Activated CD8-positive, alpha-beta T cell treated with anti-CD3 and anti-CD28 coated beads, Interleukin-2, amount 10 ng/mL, durations not matched to agents 7 days and 5 days (primary cell): ENCODE data around the gene HARBI1. TPM values are rescaled to one million over a fixed set of nuclear protein-coding genes. Genes with fewer than 3 reads are reported as not detected.
A peak's percentile ranks its signal among the peaks of the same experiment; 100 is the strongest.

ENCODE experiments used
- ATAC-seq: fragments of 150-1000 bp; cut with Tn5 transposase; one replicate; pipeline ENCODE4 v1.10.0; 2021; ENCODE audit warnings: moderate library complexity
- CTCF ChIA-PET: fragments of 350-600 bp; sonication (Branson Sonifier 250); formaldehyde crosslinking; loops from one replicate; lab custom pipeline; 2021; ENCODE audit warnings: antibody characterized with exemption; lab: Charles Lee
- POLR2A ChIA-PET: fragments of 350-600 bp; sonication (Branson Sonifier 250); formaldehyde crosslinking; loops from one replicate; lab custom pipeline; 2021; ENCODE audit warnings: antibody characterized with exemption; lab: Charles Lee
- DNase-seq: peaks from one replicate; pipeline ENCODE4 v3.0.0-alpha.2; 2020
- H3K27ac Mint-ChIP-seq: one replicate; pipeline ENCODE4 v1.8.0; 2021; ENCODE audit warnings: mild to moderate bottlenecking, mixed read lengths
- H3K27me3 Mint-ChIP-seq: one replicate; pipeline ENCODE4 v1.8.0; 2021; ENCODE audit warnings: low read depth, mixed read lengths
- H3K36me3 Mint-ChIP-seq: one replicate; pipeline ENCODE4 v1.8.0; 2021; ENCODE audit warnings: low read depth, mixed read lengths
- H3K4me1 Mint-ChIP-seq: one replicate; pipeline ENCODE4 v1.8.0; 2021; ENCODE audit warnings: low read depth, mixed read lengths
- H3K4me3 Mint-ChIP-seq: one replicate; pipeline ENCODE4 v1.8.0; 2021; ENCODE audit warnings: mild to moderate bottlenecking, mixed read lengths
- H3K9me3 Mint-ChIP-seq: one replicate; pipeline ENCODE4 v1.8.0; 2022; ENCODE audit warnings: mixed read lengths; ENCODE audit not compliant: insufficient read depth
- total RNA-seq, 2 experiments: library from RNA; stranded (reverse); gene quantifications; one replicate each; pipeline ENCODE4 v1.2.3, GENCODE V29; 2021

The HARBI1 gene
- total RNA-seq, 2 experiments from 2014 or later, result 5.0 to 6.7 TPM

DNA sequence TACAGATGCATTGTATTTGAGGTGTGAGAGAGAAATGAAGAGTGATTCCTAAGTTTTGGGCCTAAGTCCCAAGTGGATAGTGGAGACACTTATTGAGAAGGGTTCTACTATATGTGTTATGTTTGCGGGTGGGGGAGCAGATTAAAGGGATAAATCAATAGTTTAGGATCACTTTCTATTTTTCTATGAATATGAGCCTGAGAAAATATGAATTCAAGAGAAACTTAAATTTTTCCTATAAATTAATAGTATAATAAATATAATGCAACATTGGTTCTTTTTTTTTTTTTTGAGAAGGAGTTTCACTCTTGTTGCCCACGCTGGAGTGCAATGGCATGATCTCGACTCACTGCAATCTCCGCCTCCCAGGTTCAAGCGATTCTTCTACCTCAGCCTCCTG is 54.5 kb downstream of the HARBI1 start:
- no peak for DNase-seq
- Mint-ChIP-seq H3K27ac (no peak overlapping the region), H3K36me3 (peaks cover 3% of the 10 kb centered on the region), H3K27me3 (no peaks in the 10 kb centered on the region), H3K9me3 (no peaks in the 10 kb centered on the region), H3K4me3 (no peak overlapping the region), H3K4me1 (peaks cover 45% of the 10 kb centered on the region)
- ChIA-PET CTCF (interaction anchor here (0.9 to 3.1 kb wide), 3 partner anchors 9 to 56 kb away, joined by 3 to 27 read pairs (median 3); partner anchors contain the start of genes ATG13 and HARBI1), POLR2A (interaction anchor here (2.6 kb wide), 1 partner anchor 31 kb away, joined by 12 read pairs; the partner anchor contains the start of gene AMBRA1)
- no peak for ATAC-seq

DNA sequence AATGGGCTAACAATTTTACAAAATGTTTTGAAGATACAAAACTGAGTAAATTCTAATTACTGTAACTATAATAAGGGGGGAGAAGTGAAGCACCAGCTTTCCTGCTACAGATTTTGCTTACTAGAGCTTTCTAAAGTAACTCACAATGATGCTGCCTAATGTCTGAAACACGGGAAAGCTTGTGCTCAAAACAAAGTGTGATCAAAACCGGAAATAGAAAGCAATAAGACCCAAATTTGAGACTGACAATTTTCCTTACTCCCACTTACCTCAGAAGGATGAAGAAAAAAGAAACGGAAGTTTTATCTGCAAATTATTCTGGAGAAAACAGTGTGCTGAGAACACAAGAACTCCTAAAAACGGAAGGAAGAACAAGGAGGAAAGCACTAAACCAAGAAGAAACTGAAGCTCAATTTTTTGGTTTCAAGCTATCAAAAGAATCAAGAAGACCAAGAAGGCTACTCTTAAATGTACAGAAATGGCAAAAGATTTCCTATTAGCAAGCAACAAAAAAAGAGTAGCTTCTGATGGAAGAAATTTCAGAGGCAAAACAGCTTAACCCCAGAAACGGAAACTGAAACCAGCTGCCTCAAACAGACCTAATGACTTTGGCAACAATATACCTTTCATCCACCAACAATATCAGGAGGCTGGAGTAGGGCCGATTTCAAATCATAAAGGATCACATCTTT is 56.6 kb downstream of the HARBI1 start:
- no peaks in the 10 kb centered on the region for H3K27me3 Mint-ChIP-seq
- CTCF ChIA-PET, result interaction anchor here (0.6 to 3.1 kb wide), 16 partner anchors 10 to 452 kb away, joined by 3 to 27 read pairs (median 6); partner anchors contain the start of genes AMBRA1, ATG13 and HARBI1
- H3K4me3 Mint-ChIP-seq, result peak overlapping the region; percentile 89
- POLR2A ChIA-PET, result interaction anchor here (1.1 to 2.6 kb wide), 4 partner anchors 10 to 57 kb away, joined by 4 to 12 read pairs (median 4); partner anchors contain the start of genes AMBRA1 and ATG13
- DNase-seq (peak; percentile 61), ATAC-seq (peak; percentile 83)
- H3K9me3 Mint-ChIP-seq, result no peaks in the 10 kb centered on the region
- H3K4me1 Mint-ChIP-seq, result peaks cover 58% of the 10 kb centered on the region
- peak overlapping the region; percentile 96 for H3K27ac Mint-ChIP-seq
- H3K36me3 Mint-ChIP-seq, result peaks cover 6% of the 10 kb centered on the region

DNA sequence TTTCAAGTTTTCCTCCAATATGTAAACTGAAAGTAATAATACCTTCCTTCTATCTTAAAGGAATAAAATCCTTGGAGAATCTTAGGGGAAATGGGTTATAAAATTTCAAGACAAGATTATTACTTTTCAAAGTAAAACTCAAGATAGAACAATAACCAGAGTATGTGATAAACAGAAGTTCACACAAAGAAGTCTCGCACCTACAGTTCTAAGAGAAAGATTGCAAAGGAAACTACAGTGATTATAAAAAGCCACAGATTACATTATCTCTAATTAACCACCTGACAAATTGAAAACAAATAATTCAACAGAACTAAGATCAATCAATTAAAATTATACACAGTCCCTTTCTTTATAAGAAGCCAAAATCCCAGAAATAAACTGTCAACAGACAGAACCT is 57.2 kb downstream of the HARBI1 start:
- ChIA-PET POLR2A (interaction anchor here (1.1 to 2.6 kb wide), 4 partner anchors 10 to 58 kb away, joined by 4 to 12 read pairs (median 4); partner anchors contain the start of genes AMBRA1 and ATG13), CTCF (interaction anchor here (1.2 to 3.1 kb wide), 9 partner anchors 10 to 171 kb away, joined by 3 to 27 read pairs (median 9); partner anchors contain the start of genes ATG13 and HARBI1)
- DNase-seq, result no peak
- peaks cover 8% of the 10 kb centered on the region for H3K36me3 Mint-ChIP-seq
- no peaks in the 10 kb centered on the region for H3K9me3 Mint-ChIP-seq
- peak overlapping the region; percentile 96 for H3K27ac Mint-ChIP-seq
- peak overlapping the region; percentile 89 for H3K4me3 Mint-ChIP-seq
- ATAC-seq, result no peak
- H3K4me1 Mint-ChIP-seq, result peaks cover 65% of the 10 kb centered on the region
- H3K27me3 Mint-ChIP-seq, result no peaks in the 10 kb centered on the region

DNA sequence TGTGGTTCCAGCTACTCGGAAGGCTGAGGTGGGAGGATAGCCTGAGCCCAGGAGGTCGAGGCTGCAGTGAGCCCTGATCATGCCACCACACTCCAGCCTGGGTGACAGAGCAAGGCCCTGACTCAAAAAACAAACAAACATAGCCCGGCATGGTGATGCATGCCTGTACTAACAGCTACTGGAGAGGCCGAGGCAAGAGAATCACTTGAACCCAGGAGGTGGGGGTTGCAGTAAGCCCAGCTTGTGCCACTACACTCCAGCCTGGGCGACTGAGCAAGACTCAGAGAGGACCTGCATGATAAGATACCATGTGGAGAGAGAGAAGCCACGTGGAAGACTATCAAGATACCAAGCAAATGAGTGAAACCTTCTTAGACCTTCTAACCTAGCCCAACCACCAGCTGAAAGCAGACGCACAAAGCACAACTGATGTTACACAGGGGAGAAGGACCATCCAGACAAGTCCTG is 59.3 kb downstream of the HARBI1 start:
- H3K27me3 Mint-ChIP-seq, result no peaks in the 10 kb centered on the region
- no peaks in the 10 kb centered on the region for H3K9me3 Mint-ChIP-seq
- CTCF ChIA-PET, result no interaction called here
- H3K4me3 Mint-ChIP-seq, result no peak overlapping the region
- H3K27ac Mint-ChIP-seq, result no peak overlapping the region
- H3K4me1 Mint-ChIP-seq, result peaks cover 80% of the 10 kb centered on the region
- POLR2A ChIA-PET, result interaction anchor here (1.0 kb wide), 1 partner anchor 8 kb away, joined by 3 read pairs; no protein-coding TSS in a partner anchor
- DNase-seq (no peak), ATAC-seq (no peak)
- peaks cover 21% of the 10 kb centered on the region for H3K36me3 Mint-ChIP-seq

DNA sequence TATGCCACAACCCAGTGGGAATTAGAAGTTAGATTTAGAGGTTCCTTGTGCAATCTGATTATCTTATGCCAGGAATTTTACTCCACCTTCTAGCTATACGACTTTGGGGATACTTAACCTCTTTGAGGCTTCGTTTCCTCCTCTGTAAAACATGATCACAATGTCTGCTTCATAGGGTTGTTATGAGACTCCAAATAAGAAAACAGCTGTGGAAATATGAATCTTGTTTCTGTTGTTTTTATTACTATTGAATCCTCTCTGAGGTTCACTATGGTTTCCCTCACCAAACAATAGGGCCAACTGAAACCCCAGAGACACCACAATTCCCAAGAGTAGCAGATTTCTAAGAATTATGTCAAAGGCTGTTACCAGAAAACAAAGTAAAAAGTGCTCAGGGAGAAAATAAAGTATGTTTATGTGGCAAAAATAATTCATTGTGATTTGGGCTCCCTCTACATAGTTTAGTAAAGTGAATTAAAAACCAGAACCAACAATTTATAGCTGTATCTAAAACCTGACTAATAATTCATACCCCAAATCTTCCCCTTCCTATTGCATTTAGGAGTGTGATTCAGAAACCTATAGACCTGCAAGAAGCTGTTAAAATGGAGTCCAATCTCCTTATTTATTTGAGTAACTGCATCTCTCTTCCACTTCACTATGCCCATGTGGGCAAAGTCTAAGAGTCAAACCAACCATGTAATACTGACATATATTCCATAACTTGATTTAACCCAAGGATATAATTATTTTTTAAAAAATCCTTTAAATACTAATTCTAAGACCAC is 61.6 kb downstream of the HARBI1 start:
- Mint-ChIP-seq H3K9me3 (no peaks in the 10 kb centered on the region), H3K27ac (peak overlapping the region; percentile 65), H3K4me1 (peaks cover 61% of the 10 kb centered on the region), H3K4me3 (peak overlapping the region; percentile 49), H3K27me3 (no peaks in the 10 kb centered on the region), H3K36me3 (peaks cover 19% of the 10 kb centered on the region)
- peak; percentile 70 for ATAC-seq
- POLR2A ChIA-PET, result interaction anchor here (0.9 to 1.9 kb wide), 4 partner anchors 13 to 157 kb away, joined by 3 to 7 read pairs (median 3); partner anchors contain the start of genes AMBRA1 and ARHGAP1
- CTCF ChIA-PET, result interaction anchor here (0.7 to 2.0 kb wide), 5 partner anchors 16 to 627 kb away, joined by 3 to 7 read pairs (median 5); partner anchors contain the start of genes ATG13 and HARBI1
- peak; percentile 65 for DNase-seq

DNA sequence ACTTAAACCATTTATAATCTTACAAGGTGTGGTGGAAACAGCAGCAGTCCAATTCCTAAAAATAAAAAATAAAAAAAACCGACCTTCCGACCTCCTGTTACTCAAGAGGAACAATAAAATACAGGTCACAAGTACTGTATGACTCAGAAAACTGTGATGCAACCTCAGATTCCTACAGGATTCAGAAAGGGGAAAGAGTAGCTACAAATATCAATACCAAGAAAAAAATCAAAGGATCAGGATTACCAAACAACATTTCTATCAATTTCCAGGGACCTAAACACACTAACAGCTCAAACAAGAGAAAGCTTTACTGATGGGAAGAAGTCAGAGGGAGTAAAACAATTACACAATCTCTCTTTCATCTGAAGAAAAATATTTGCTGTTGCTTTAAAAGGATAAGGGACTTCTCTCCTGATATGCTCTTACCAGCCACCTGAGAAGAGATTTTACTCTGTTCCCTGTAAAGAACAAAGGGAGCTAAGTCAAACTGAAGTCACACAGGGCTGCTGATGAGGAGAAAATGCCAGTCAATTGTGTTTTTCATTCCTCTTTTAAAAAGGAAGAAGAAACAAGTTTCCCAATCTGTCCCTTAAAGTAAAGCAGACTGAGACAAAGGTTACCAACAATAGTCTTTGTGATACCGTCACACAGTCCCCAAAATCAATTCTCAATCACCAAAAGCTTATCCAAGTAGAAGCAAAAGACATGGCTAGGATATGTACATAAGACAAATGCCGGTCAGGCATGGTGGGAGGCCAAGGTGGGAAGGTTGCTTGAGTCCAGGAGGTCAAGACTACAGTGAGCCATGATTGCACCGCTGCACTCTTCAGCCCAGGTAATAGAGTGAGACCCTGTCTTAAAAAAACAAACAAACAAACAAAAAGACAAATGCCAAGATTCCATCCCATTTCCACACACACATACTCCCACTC is 62.5 kb downstream of the HARBI1 start:
- ChIA-PET POLR2A (interaction anchor here (0.9 to 1.9 kb wide), 2 partner anchors 39 to 158 kb away, joined by 3 to 7 read pairs; partner anchors contain the start of gene AMBRA1), CTCF (interaction anchor here (0.6 to 1.4 kb wide), 5 partner anchors 16 to 626 kb away, joined by 3 to 5 read pairs (median 3); no protein-coding TSS in a partner anchor)
- Mint-ChIP-seq H3K9me3 (no peaks in the 10 kb centered on the region), H3K27ac (no peak overlapping the region), H3K27me3 (no peaks in the 10 kb centered on the region), H3K4me1 (peaks cover 52% of the 10 kb centered on the region), H3K36me3 (peaks cover 19% of the 10 kb centered on the region), H3K4me3 (peak overlapping the region; percentile 14)
- DNase-seq, result no peak
- ATAC-seq, result no peak

DNA sequence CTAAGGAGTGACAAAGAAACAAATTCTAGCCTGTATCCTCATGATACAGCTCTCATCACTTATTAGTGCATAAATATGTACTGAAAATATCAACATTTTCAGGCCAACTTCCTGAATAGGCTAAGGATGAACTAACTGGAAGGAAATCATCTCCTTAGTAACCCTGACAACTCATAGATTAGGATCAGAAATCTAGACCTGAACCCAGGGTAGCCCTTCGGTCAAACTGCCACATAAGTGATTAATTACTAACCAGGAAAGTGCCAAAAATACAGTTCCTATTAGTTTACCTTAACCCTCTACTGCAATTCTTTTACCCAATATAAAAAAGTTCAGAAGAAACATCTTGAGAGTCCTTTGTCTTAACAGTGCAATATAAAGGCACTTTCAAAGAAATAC is 63.2 kb downstream of the HARBI1 start:
- Mint-ChIP-seq H3K27me3 (no peaks in the 10 kb centered on the region), H3K27ac (no peak overlapping the region), H3K4me3 (no peak overlapping the region), H3K36me3 (peaks cover 19% of the 10 kb centered on the region), H3K4me1 (peaks cover 49% of the 10 kb centered on the region), H3K9me3 (no peaks in the 10 kb centered on the region)
- CTCF ChIA-PET, result interaction anchor here (0.7 to 1.1 kb wide), 4 partner anchors 8 to 64 kb away, joined by 3 read pairs; partner anchors contain the start of gene ATG13
- DNase-seq (no peak), ATAC-seq (no peak)
- POLR2A ChIA-PET, result no interaction called here

Other genes starting within 250 kb of the HARBI1 start
- 1 to 10 TPM; 6.9 to 7.4 TPM for gene MDK, start 235.6 kb downstream of the HARBI1 start, total RNA-seq
- under 1 TPM; 0.37 TPM for gene CHRM4, start 225.5 kb downstream of the HARBI1 start, total RNA-seq
- 10 to 100 TPM; 34.0 to 35.1 TPM for gene AMBRA1, start 23.2 kb downstream of the HARBI1 start, total RNA-seq
- 10 to 100 TPM; 57.8 to 58.4 TPM for gene ATG13, start 326 bp upstream of the HARBI1 start, total RNA-seq
- gene ARHGAP1, start 83.4 kb upstream of the HARBI1 start, total RNA-seq, result 10 to 100 TPM; 69.1 to 71.3 TPM
- 10 to 100 TPM; 15.8 to 16.1 TPM for gene ZNF408, start 83.8 kb upstream of the HARBI1 start, total RNA-seq
- gene F2, start 102.0 kb upstream of the HARBI1 start, total RNA-seq, result under 1 TPM in 1 of 2 experiments, not detected in 1; 0.16 TPM
- 100 to 1,000 TPM; 174 to 176 TPM for gene CKAP5, start 229.1 kb upstream of the HARBI1 start, total RNA-seq